ENCODE results near the gene RELT. TPM values are rescaled to one million over a fixed set of nuclear protein-coding genes. Genes with fewer than 3 reads are reported as not detected.

Gene RELT
- total RNA-seq, 1 experiment from 2014 or later: 7.8 TPM

DNA sequence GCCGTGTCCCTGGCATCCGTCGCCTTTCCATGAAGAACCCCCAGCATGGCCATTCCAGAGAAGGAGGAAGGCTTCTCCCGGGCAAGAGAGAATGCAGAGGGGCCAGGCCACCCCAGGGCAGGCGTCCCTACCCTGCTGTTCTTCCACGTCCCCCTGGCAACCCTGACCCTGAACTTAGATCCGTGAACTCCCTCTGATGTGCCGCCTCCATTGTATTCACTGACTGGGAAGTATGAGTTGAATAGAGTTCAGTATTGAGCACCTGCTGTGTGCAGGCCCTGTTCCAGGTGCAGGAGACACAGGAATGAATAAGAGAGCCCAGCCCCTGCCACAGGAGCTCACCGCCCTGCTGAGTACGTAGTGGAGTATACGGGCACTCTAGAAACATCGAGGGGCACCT is 29.1 kb upstream of the RELT start:
- no peaks in the 10 kb centered on the region for H3K79me2 ChIP-seq (ENCODE audit: low read depth)
- no peaks in the 10 kb centered on the region for H3K4me1 ChIP-seq (replicated peaks; ENCODE audit: insufficient read depth)
- H2AFZ ChIP-seq: no peak overlapping the region
- no peak for DNase-seq
- ChIA-PET POLR2A (ENCODE audit: unreplicated experiment) (no interaction called here), CTCF (interaction anchor here (0.5 kb wide), 1 partner anchor 72 kb away, joined by 8 read pairs; no protein-coding TSS in a partner anchor)
- H3K36me3 ChIP-seq (ENCODE audit: low read depth): no peaks in the 10 kb centered on the region
- H3K27ac ChIP-seq: no peak overlapping the region
- H3K9me2 ChIP-seq (ENCODE audit: insufficient read depth): no peaks in the 10 kb centered on the region
- no peaks in the 10 kb centered on the region for H3K27me3 ChIP-seq (ENCODE audit: insufficient read depth, low read depth)
- no peaks in the 10 kb centered on the region for H3K9me3 ChIP-seq (ENCODE audit: insufficient read depth, low read depth)
- intact Hi-C loops (cut with micrococcal nuclease; ENCODE audit: unreplicated experiment): no loop called here
- H3K4me3 ChIP-seq: no peak overlapping the region
- peaks cover 7% of the 10 kb centered on the region; the same call in 1 of the 2 replicates for H3F3A ChIP-seq (ENCODE audit: insufficient read depth, low read depth)
- no peak overlapping the region for H3K4me2 ChIP-seq
- H4K20me1 ChIP-seq (ENCODE audit: insufficient read depth): peaks cover 10% of the 10 kb centered on the region
- no TSS peak for BruUV-seq (replicated peaks)
- TF ChIP-seq, protein P1, sequence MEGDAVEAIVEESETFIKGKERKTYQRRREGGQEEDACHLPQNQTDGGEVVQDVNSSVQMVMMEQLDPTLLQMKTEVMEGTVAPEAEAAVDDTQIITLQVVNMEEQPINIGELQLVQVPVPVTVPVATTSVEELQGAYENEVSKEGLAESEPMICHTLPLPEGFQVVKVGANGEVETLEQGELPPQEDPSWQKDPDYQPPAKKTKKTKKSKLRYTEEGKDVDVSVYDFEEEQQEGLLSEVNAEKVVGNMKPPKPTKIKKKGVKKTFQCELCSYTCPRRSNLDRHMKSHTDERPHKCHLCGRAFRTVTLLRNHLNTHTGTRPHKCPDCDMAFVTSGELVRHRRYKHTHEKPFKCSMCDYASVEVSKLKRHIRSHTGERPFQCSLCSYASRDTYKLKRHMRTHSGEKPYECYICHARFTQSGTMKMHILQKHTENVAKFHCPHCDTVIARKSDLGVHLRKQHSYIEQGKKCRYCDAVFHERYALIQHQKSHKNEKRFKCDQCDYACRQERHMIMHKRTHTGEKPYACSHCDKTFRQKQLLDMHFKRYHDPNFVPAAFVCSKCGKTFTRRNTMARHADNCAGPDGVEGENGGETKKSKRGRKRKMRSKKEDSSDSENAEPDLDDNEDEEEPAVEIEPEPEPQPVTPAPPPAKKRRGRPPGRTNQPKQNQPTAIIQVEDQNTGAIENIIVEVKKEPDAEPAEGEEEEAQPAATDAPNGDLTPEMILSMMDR (conservative IDR thresholded peaks at IDR 0.05): no peak
- no peak for TF ChIP-seq EZH2 (IDR thresholded peaks at IDR 0.05; ENCODE audit: low read depth)

DNA sequence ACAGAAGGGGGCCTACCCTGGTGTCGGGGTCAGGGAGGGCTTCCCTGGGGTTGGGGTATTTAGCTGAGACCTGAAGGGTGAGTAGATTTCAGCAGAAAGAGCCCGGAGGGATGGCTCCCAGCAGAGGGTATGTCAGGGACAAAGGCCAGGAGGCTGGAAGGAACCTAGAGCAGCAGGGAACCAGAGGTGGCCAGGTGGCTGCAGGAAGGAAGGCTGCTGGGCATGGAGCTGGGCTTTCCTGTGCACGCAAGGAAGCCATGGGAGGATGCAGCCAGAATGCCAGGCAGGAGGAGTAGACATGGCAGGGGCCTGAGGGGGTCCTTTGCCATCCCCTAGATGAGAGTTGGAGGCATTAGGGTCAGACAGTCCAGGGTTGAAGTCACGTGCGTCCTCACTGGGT is 27.4 kb upstream of the RELT start:
- ChIA-PET CTCF (interaction anchor here (0.6 kb wide), 1 partner anchor 442 kb away, joined by 6 read pairs; no protein-coding TSS in a partner anchor), POLR2A (ENCODE audit: unreplicated experiment) (interaction anchor here (0.6 kb wide), 1 partner anchor 448 kb away, joined by 4 read pairs; no protein-coding TSS in a partner anchor)
- H2AFZ ChIP-seq: no peak overlapping the region

DNA sequence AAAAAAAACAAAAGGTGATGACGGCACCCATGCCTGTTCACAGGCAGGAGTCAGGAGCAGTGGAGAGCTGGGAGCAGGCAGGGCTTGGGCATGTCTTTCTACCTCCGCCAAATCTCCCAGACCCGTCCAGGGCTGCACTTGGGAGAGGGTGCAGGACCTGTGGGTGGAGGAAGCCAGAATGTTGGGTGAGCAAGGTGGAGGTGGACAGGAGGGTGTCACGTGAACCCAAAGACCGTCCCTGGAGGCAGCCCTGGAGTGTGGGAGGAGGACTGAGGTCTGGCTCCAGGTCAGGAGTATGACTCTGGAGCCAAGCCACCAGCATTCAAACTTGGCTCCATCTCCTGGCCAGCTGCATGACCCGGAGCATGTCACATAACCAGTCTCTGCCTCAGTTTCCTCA is 26.6 kb upstream of the RELT start:
- ChIA-PET POLR2A (ENCODE audit: unreplicated experiment) (no interaction called here), CTCF (interaction anchor here (0.6 to 1.0 kb wide), 2 partner anchors 47 to 264 kb away, joined by 3 to 4 read pairs; no protein-coding TSS in a partner anchor)
- peaks cover 10% of the 10 kb centered on the region for H4K20me1 ChIP-seq (ENCODE audit: insufficient read depth)

More for the DNA sequence above, 27.4 kb upstream of the RELT start:
- H3K79me2 ChIP-seq (ENCODE audit: low read depth): no peaks in the 10 kb centered on the region
- H3K27ac ChIP-seq: no peak overlapping the region
- peaks cover 7% of the 10 kb centered on the region; the same call in 1 of the 2 replicates for H3F3A ChIP-seq (ENCODE audit: insufficient read depth, low read depth)
- BruUV-seq (replicated peaks): no TSS peak
- no peak for DNase-seq
- H3K4me1 ChIP-seq (replicated peaks; ENCODE audit: insufficient read depth): no peaks in the 10 kb centered on the region
- intact Hi-C loops (cut with micrococcal nuclease; ENCODE audit: unreplicated experiment): no loop called here
- H3K36me3 ChIP-seq (ENCODE audit: low read depth): no peaks in the 10 kb centered on the region
- H3K4me2 ChIP-seq: no peak overlapping the region
- TF ChIP-seq EZH2 (IDR thresholded peaks at IDR 0.05; ENCODE audit: low read depth): no peak
- TF ChIP-seq, protein P1 (conservative IDR thresholded peaks at IDR 0.05): no peak
- H3K9me2 ChIP-seq (ENCODE audit: insufficient read depth): no peaks in the 10 kb centered on the region
- H4K20me1 ChIP-seq (ENCODE audit: insufficient read depth): peaks cover 10% of the 10 kb centered on the region
- no peaks in the 10 kb centered on the region for H3K9me3 ChIP-seq (ENCODE audit: insufficient read depth, low read depth)
- H3K27me3 ChIP-seq (ENCODE audit: insufficient read depth, low read depth): no peaks in the 10 kb centered on the region
- no peak overlapping the region for H3K4me3 ChIP-seq

More for the DNA sequence above, 26.6 kb upstream of the RELT start:
- DNase-seq: no peak
- Histone ChIP-seq H3K79me2 (ENCODE audit: low read depth) (no peaks in the 10 kb centered on the region), H2AFZ (no peak overlapping the region), H3K9me2 (ENCODE audit: insufficient read depth) (no peaks in the 10 kb centered on the region), H3K27ac (no peak overlapping the region), H3K36me3 (ENCODE audit: low read depth) (no peaks in the 10 kb centered on the region), H3K4me1 (replicated peaks; ENCODE audit: insufficient read depth) (no peaks in the 10 kb centered on the region), H3K27me3 (ENCODE audit: insufficient read depth, low read depth) (no peaks in the 10 kb centered on the region), H3K9me3 (ENCODE audit: insufficient read depth, low read depth) (no peaks in the 10 kb centered on the region), H3K4me3 (no peak overlapping the region), H3F3A (ENCODE audit: insufficient read depth, low read depth) (peaks cover 7% of the 10 kb centered on the region; the same call in 1 of the 2 replicates), H3K4me2 (no peak overlapping the region)
- no peak for TF ChIP-seq EZH2 (IDR thresholded peaks at IDR 0.05; ENCODE audit: low read depth)
- TF ChIP-seq, protein P1 (conservative IDR thresholded peaks at IDR 0.05): no peak
- no TSS peak for BruUV-seq (replicated peaks)
- intact Hi-C loops (cut with micrococcal nuclease; ENCODE audit: unreplicated experiment): loop anchor here (5.0 kb wide), 1 partner anchor 583 kb away; no protein-coding TSS in a partner anchor
